Testis (tissue), 2 donors: ENCODE results near the gene DVL2.
"Not testable (repeated sequence)": the region's sequence is repeated elsewhere in the genome, so short reads cannot be mapped to it uniquely, and the experiment has no call there.

Experiments used
- CTCF ChIP-seq, 3 experiments: fragments of 450-650 bp in 2 of 3; fragments of 200-600 bp in 1 of 3; sonication (generic) in 1 of 3; IDR thresholded peaks; one replicate each; pipeline ENCODE4 v1.5.1; 2016 to 2019; ENCODE audit warnings: antibody characterized with exemption in 3 of 3, mild to moderate bottlenecking in 2 of 3, moderate library complexity in 1 of 3
- POLR2A ChIP-seq: fragments of 450-650 bp; IDR thresholded peaks from one replicate; pipeline ENCODE4 v1.6.1; 2017; ENCODE audit warnings: antibody characterized with exemption, mild to moderate bottlenecking, moderate library complexity

DNA sequence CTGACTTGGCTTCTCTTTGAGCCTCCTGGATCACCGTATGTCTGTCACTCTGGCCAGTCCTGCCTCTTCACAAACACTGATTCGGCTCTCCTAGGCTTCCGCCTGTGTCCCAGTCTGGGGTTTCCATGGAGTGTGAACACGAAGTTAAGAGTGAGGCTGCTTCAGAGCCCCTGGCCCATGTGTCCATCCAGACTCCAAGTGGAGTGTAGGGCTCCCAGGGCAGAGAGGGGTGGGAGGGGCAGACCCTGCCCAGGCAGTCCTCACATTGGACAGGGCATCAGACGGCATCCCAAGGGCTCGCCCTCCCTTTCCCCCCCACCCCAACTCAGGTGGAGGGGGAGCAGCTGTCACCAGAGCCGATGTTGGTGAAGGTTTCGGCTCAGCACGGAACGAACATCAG, 9.5 kb upstream of the DVL2 start:
- TF ChIP-seq CTCF (IDR thresholded peaks at IDR 0.05); POLR2A: not testable (repeated sequence)
